HUES6 (cell line): Measurements from ENCODE around the gene MCM7.

Experiments
- H3K27ac ChIP-seq: 2 replicates; pipeline ENCODE4 v1.7.0; 2013; ENCODE audit warnings: low read depth, mild to moderate bottlenecking, low read length, inconsistent platforms
- H3K27me3 ChIP-seq: 2 replicates; pipeline ENCODE4 v1.6.1; 2013; ENCODE audit warnings: low read length; ENCODE audit not compliant: control insufficient read depth, insufficient read depth
- H3K36me3 ChIP-seq: 2 replicates; pipeline ENCODE4 v1.6.1; 2013; ENCODE audit warnings: low read length; ENCODE audit not compliant: control insufficient read depth, insufficient read depth
- H3K4me1 ChIP-seq: 2 replicates; pipeline ENCODE4 v1.6.1; 2013; ENCODE audit warnings: low read length; ENCODE audit not compliant: control insufficient read depth, insufficient read depth
- H3K4me3 ChIP-seq: 2 replicates; pipeline ENCODE4 v1.5.1; 2013; ENCODE audit warnings: low read depth, low read length
- H3K9ac ChIP-seq: one replicate; pipeline ENCODE4 v1.6.1; 2013; ENCODE audit warnings: mild to moderate bottlenecking, low read length
- H3K9me3 ChIP-seq: 2 replicates; pipeline ENCODE4 v1.6.1; 2013; ENCODE audit warnings: low read depth, low read length; ENCODE audit not compliant: control insufficient read depth, insufficient read depth

The MCM7 gene

DNA sequence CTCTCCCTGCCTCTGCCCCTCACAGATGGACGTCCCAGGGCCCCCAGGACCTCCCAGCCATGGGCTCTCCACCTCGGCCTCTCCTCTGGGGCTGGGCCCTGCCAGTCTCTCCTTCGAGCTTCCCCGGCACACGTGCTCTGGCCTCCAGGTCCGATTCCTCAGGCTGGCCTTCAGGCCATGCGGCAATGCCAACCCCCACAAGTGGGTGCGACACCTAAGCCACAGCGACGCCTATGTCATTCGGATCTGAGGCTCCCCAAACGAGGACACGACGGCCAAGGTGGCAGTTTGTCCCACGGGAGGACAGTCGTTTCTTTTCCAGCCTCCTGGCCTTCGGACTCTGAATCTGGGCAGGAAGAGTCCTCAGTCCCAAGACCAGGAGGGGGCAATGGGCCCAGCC lies 5.4 kb upstream of the MCM7 start:
- no peaks in the 10 kb centered on the region for H3K9me3 ChIP-seq
- no peak overlapping the region for H3K27ac ChIP-seq
- peaks cover 6% of the 10 kb centered on the region; the same call in 1 of the 2 replicates for H3K4me1 ChIP-seq
- H3K9ac ChIP-seq = no peak overlapping the region
- no peak overlapping the region for H3K4me3 ChIP-seq
- H3K27me3 ChIP-seq = no peaks in the 10 kb centered on the region
- peaks cover 75% of the 10 kb centered on the region for H3K36me3 ChIP-seq

DNA sequence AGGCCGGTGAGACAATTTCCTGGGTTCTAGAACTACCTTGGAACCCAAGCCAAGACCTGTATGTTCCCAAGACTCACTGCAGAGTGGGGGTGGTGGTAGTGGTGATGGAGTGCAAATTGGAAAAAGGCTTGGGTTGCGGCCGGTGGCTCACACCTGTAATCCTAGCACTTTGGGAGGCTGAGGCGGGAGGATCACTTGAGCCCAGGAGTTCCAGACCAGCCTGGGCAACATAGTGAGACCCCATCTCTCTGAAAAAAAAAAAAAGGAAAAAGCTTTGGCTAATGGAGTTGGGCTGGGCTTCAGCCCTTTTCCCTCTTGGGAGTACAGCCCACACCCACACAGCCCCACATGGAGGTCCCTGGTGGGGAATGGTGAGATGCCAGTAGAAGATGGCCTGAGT lies 4.3 kb upstream of the MCM7 start:
- Histone ChIP-seq H3K27me3 (no peaks in the 10 kb centered on the region), H3K9ac (no peak overlapping the region), H3K27ac (no peak overlapping the region), H3K9me3 (no peaks in the 10 kb centered on the region), H3K4me1 (peaks cover 6% of the 10 kb centered on the region; the same call in 1 of the 2 replicates), H3K36me3 (peaks cover 65% of the 10 kb centered on the region), H3K4me3 (no peak overlapping the region)

DNA sequence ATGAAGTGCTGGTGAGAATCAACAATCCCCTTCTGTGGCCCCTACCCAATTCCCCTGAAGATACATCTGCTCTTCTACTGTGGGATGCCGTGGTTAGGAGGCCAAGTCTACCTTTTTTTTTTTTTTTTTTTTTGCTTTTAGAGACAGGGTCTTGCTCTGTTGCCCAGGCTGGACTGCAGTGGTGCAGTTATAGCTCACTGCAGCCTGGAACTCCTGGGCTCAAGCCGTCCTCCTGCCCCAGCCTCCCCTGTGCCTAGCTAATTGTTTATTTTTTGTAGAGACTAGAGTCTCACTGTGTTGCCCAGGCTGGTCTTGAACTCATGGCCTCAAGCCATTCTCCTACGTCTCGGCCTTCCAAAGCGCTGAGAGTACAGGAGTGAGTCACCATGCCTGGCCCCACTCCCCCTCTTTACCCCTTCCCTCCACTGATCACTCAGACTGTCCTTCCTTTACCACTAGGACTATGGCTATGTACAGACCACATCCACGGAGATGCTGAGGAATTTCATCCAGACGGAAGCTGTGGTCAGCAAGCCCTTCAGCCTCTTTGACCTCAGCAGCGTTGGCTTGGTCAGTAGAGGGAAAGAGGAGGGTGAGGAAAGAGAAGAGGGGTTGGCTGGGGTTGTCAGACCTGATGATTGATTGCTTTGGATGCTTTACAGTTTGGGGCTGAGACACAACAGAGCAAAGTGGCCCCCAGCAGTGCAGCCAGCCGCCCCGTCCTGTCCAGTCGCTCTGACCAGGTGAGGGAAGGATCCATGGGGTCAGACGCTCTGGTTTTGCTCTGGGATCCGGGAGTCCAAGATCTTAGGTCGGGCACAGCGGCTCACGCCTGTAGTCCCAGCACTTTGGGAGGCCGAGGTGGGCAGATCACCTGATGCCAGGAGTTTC lies 2.0 kb upstream of the MCM7 start:
- Histone ChIP-seq H3K4me1 (peaks cover 8% of the 10 kb centered on the region; the same call in 1 of the 2 replicates), H3K36me3 (peaks cover 67% of the 10 kb centered on the region), H3K4me3 (peak overlapping the region; percentile 84; the same call in 1 of the 2 replicates), H3K27ac (no peak overlapping the region), H3K9ac (no peak overlapping the region), H3K27me3 (no peaks in the 10 kb centered on the region), H3K9me3 (no peaks in the 10 kb centered on the region)

DNA sequence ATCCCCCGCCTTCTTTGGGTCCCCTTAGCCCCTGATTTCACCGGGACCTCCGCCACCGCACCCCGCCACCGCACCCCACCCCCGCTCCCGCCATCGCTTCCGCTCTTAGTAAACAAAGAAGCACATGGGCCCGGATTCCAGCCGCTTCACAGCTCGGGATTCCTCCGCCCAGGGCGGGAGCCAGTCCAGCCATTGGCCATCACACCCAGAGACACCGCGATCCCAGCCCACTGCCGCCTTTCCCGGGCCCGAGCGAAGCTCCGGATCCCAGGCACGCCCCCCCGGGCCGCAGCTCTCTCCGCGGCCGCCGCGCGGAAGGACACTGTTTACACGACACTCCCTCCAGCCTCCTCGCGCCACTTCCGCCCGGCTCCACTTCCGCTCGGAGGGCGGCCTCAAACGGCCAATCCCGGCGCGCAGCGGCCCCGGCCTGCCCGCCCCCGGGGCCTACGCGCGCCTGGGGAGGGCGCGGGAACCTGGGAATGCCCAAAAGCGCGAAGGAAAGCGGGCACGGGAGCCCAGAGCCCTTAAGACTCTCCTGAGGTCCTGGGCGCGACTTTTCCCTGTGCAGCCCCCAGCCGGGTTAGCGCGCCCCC lies 679 bp downstream of the MCM7 start:
- Histone ChIP-seq H3K9me3 (no peaks in the 10 kb centered on the region), H3K4me3 (peak overlapping the region; percentile 84), H3K9ac (peak overlapping the region; percentile 99), H3K27ac (peak overlapping the region; percentile 99), H3K36me3 (peaks cover 68% of the 10 kb centered on the region), H3K4me1 (peaks cover 8% of the 10 kb centered on the region; the same call in 1 of the 2 replicates), H3K27me3 (no peaks in the 10 kb centered on the region)

DNA sequence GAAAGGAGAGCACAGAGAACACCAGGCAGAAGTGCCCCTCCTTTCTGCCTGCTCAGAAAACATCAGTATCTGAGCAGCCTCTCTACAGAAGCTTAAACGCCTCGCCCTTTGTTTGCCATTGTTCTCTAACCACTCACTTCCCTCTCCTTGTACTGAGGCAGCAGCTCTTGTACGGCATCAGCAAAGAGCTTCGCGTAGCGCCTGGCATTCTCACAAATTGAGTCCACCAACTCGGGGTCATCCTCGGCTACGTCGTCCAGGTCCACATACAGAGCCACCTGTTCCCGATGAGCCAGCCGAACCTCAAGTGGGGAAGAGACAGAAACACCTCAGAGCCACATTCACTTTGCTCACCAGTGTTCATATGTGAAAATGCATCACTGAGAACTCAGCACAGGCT lies 1.7 kb downstream of the MCM7 start:
- peak overlapping the region; percentile 99; the same call in 1 of the 2 replicates for H3K27ac ChIP-seq
- peak overlapping the region; percentile 84 for H3K4me3 ChIP-seq
- peaks cover 69% of the 10 kb centered on the region for H3K36me3 ChIP-seq

DNA sequence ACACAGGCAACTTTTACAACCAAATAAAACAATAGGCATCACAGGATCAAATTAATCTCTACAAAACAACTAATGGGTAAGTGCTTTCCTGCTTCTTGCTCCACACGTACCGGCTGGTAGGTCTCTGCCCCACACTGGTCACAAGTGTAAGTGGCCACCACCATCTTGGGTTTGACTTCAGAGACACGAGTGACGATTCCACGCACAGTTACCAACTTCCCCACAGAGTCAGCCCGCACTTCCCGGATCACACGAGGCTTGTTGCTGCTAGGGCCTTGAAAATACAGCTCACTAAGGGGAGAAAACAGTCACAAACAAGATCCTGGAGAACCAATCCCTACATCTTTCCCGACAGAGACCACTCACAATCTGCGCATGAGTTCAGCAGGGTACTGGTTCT lies 2.3 kb downstream of the MCM7 start:
- Histone ChIP-seq H3K4me1 (peaks cover 8% of the 10 kb centered on the region; the same call in 1 of the 2 replicates), H3K36me3 (peaks cover 71% of the 10 kb centered on the region), H3K27me3 (no peaks in the 10 kb centered on the region), H3K4me3 (no peak overlapping the region), H3K9ac (no peak overlapping the region), H3K27ac (no peak overlapping the region), H3K9me3 (no peaks in the 10 kb centered on the region)

More for the DNA sequence above, 1.7 kb downstream of the MCM7 start:
- Histone ChIP-seq H3K4me1 (peaks cover 8% of the 10 kb centered on the region; the same call in 1 of the 2 replicates), H3K9ac (peak overlapping the region; percentile 99), H3K9me3 (no peaks in the 10 kb centered on the region), H3K27me3 (no peaks in the 10 kb centered on the region)

DNA sequence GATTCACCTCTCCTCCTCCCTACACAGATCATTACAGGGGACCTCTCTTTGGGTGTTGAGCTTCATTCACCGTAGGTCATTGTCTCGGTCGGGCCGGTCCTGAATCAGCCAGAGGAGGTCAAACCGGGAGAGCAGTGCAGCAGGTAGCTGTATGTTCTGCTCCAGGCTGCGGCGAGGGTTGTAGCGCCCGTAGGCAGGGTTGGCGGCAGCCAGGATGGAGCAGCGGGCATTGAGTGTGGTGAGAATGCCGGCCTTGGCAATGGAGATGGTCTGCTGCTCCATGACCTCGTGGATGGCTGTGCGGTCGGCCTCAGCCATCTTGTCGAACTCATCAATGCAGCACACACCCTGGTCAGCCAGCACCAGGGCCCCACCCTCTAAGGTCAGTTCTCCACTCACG lies 5.5 kb downstream of the MCM7 start:
- Histone ChIP-seq H3K27ac (no peak overlapping the region), H3K9me3 (no peaks in the 10 kb centered on the region), H3K4me1 (peaks cover 3% of the 10 kb centered on the region; the same call in 1 of the 2 replicates), H3K4me3 (no peak overlapping the region), H3K27me3 (no peaks in the 10 kb centered on the region), H3K36me3 (peaks cover 95% of the 10 kb centered on the region), H3K9ac (no peak overlapping the region)

DNA sequence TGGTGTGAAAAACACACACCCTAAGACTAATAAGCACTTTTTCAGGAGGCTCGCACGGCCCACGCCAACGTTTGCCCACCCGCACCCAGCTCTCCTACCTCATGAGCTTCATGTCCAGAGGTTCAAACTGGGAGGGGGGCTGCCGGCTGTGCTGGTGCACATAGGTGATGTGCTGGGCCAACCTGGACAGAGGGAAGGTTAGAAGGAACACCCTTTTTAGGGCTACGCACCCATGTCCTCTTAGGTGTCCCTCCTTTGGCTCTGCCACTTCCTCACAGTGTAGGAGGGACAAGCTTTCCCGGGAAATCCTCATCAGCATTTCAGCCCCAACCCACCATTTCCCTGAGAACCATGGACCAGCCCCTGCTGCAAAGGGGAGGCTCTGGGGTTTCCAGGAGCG lies 5.9 kb downstream of the MCM7 start:
- H3K9ac ChIP-seq = no peak overlapping the region
- peaks cover 99% of the 10 kb centered on the region for H3K36me3 ChIP-seq
- no peak overlapping the region for H3K4me3 ChIP-seq
- peaks cover 3% of the 10 kb centered on the region; the same call in 1 of the 2 replicates for H3K4me1 ChIP-seq
- no peak overlapping the region for H3K27ac ChIP-seq
- H3K27me3 ChIP-seq = no peaks in the 10 kb centered on the region
- no peaks in the 10 kb centered on the region for H3K9me3 ChIP-seq

DNA sequence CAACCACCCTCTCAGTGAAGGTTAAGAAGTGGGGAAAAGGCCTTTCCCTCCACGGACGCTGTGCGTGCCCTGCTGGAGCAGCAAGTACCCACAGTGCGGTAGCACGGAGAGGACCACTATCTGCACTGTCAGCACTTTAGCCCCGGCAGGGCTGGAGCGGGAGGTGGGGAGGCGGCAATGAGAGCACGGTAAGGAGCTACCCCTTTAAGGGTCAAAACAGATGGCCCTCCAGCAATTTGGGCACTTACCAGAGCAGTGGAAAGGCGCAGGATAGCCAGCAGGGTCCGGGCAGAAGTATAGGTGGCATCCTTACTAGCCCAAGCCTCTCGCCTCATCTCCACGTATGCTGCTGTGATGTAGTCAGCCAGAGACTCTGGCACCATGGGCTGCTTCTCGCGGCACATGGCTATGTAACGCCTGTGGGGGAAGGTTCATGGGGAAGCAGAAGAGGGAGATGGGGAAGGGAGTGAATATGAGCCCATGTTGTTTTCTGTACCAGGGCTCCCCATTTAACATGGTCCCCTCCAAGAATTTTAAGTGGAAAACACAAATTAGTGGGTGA lies 7.2 kb downstream of the MCM7 start:
- Histone ChIP-seq H3K4me3 (no peak overlapping the region), H3K36me3 (peaks cover 87% of the 10 kb centered on the region), H3K9me3 (no peaks in the 10 kb centered on the region), H3K27ac (no peak overlapping the region), H3K9ac (no peak overlapping the region), H3K27me3 (no peaks in the 10 kb centered on the region), H3K4me1 (peaks cover 5% of the 10 kb centered on the region; the same call in 1 of the 2 replicates)

DNA sequence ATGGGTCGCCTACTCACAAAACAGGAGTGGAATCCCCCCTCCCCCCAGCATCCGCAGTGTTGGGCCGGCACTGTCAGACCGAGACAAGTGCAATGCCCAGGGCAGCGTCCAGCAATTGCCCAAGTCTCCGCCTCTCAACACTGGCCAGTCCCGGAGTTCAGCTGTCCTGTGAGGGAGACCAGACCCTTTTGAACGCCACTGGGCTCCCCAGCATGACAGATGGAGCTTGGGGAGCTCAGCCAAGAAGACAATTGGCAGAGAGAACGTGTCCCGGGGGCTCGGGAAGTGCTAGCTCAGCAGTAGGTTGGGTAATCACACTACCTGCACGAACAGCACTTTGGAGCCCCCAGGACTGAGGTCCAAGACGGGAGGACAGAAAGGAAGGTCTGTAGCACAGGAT lies 7.7 kb downstream of the MCM7 start:
- Histone ChIP-seq H3K9ac (no peak overlapping the region), H3K4me1 (peaks cover 6% of the 10 kb centered on the region; the same call in 1 of the 2 replicates), H3K36me3 (peaks cover 82% of the 10 kb centered on the region), H3K27me3 (no peaks in the 10 kb centered on the region), H3K9me3 (no peaks in the 10 kb centered on the region), H3K27ac (no peak overlapping the region), H3K4me3 (no peak overlapping the region)

DNA sequence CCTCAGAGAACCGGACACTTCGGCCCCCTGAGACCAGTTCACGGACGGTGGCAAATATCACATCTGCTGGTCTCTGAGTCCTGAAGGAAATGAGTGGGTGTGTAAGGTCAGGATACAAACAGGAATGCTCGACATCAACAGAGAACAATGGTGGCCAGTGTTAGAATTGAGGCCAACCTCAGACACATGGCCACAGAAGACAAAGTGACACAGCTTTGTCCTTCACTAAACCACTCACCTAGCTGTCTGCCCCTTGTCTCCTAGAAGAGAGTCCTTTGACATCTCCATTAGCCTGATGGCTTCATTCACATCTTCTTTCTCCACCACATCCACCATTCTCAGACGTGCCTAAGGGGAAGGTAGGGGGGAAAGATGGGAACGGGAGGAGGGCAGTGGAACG lies 8.1 kb downstream of the MCM7 start:
- Histone ChIP-seq H3K9ac (no peak overlapping the region), H3K4me3 (no peak overlapping the region), H3K27ac (no peak overlapping the region)

More for the DNA sequence above, 8.1 kb downstream of the MCM7 start:
- Histone ChIP-seq H3K4me1 (peaks cover 10% of the 10 kb centered on the region; the same call in 1 of the 2 replicates), H3K9me3 (no peaks in the 10 kb centered on the region), H3K27me3 (no peaks in the 10 kb centered on the region), H3K36me3 (peaks cover 78% of the 10 kb centered on the region)
